GM12878 (cell line): ENCODE data around the gene NOP9. TPM values are rescaled to one million over a fixed set of nuclear protein-coding genes. Genes with fewer than 3 reads are reported as not detected.

Source experiments
- BHLHE40 ChIP-seq, 2 experiments: fragments of 450-650 bp in 1 of 2; IDR thresholded peaks; 2 replicates each; pipeline ENCODE4 v1.6.1; 2011 to 2017; ENCODE audit warnings: low read depth in 2 of 2, borderline replicate concordance in 1 of 2, improper control_type of control experiment in 1 of 2, low read length in 1 of 2, mild to moderate bottlenecking in 1 of 2
- CHD1 ChIP-seq: IDR thresholded peaks from 2 replicates; pipeline ENCODE4 v1.6.1; 2012; ENCODE audit warnings: low read depth, low read length, improper control_type of control experiment
- CHD2 ChIP-seq: IDR thresholded peaks from 2 replicates; pipeline ENCODE4 v1.6.1; 2011; ENCODE audit warnings: low read depth, low read length, improper control_type of control experiment, borderline replicate concordance
- CREB1 ChIP-seq: IDR thresholded peaks from 2 replicates; pipeline ENCODE4 v1.6.1; 2012; ENCODE audit warnings: low read depth, mild to moderate bottlenecking, inconsistent platforms
- HDAC6 ChIP-seq: fragments of 200-600 bp; sonication (generic); IDR thresholded peaks from one replicate; pipeline ENCODE4 v1.8.0; 2017; ENCODE audit warnings: antibody characterized with exemption; ENCODE audit not compliant: unreplicated experiment
- MEF2B ChIP-seq: fragments of 450-650 bp; IDR thresholded peaks from 2 replicates; pipeline ENCODE4 v1.6.1; 2018; ENCODE audit warnings: mild to moderate bottlenecking, moderate library complexity; ENCODE audit not compliant: partially characterized antibody, poor library complexity, severe bottlenecking
- POLR2AphosphoS2 ChIP-seq: IDR thresholded peaks from 2 replicates; pipeline ENCODE4 v1.6.1; 2011; ENCODE audit warnings: low read depth, mild to moderate bottlenecking, low read length, improper control_type of control experiment, moderate library complexity
- SIX5 ChIP-seq: IDR thresholded peaks from 2 replicates; pipeline ENCODE4 v1.6.1; 2011; ENCODE audit warnings: mild to moderate bottlenecking, low read depth, low read length, moderate library complexity; ENCODE audit not compliant: severe bottlenecking
- SMARCA5 ChIP-seq: fragments of 450-650 bp; IDR thresholded peaks from 2 replicates; pipeline ENCODE4 v1.6.1; 2017; ENCODE audit warnings: mild to moderate bottlenecking
- TARDBP ChIP-seq: IDR thresholded peaks from 2 replicates; pipeline ENCODE4 v1.6.1; 2016; ENCODE audit warnings: borderline replicate concordance
- YBX1 ChIP-seq: fragments of 450-650 bp; IDR thresholded peaks from 2 replicates; pipeline ENCODE4 v1.6.1; 2016; ENCODE audit warnings: antibody characterized with exemption
- ZBED1 ChIP-seq: IDR thresholded peaks from 2 replicates; pipeline ENCODE4 v1.6.1; 2016; ENCODE audit warnings: borderline replicate concordance
- polyA plus RNA-seq, 11 experiments: library from polyadenylated mRNA; depleted of rRNA in 4 of 11; unstranded in 6 of 11; stranded (reverse) in 5 of 11; fragments of >200 nt; fragmentation: Nextera tagmentation in 4 of 11; fragmentation: Illumina TruSeq in 1 of 11; extraction: Ambion mirVana in 4 of 11; extraction: Trizol in 1 of 11; gene quantifications; 1 replicate in 1 of 11; 2 replicates in 10 of 11; pipeline versions ENCODE4 v1.2.1 to v1.2.3, GENCODE V29; 2011 to 2016; ENCODE audit warnings: inconsistent platforms in 2 of 11, missing spikeins in 2 of 11, low read depth in 1 of 11
- total RNA-seq, 4 experiments: library from RNA; depleted of rRNA in 3 of 4; stranded (reverse); fragments of >200 nt in 3 of 4; fragmentation: Illumina TruSeq in 1 of 4; extraction: Trizol in 1 of 4; gene quantifications; 2 replicates each; pipeline versions ENCODE4 v1.2.1 to v1.2.3, GENCODE V29; 2013 to 2021
- TF ChIP-seq, protein P1 (sequence below): fragments of 450-650 bp; IDR thresholded peaks from 2 replicates; pipeline ENCODE4 v1.6.1; 2016; ENCODE audit warnings: mild to moderate bottlenecking, moderate library complexity, borderline replicate concordance
- TF ChIP-seq, protein P2 (sequence below): fragments of 450-650 bp; conservative IDR thresholded peaks from 2 replicates; pipeline ENCODE4 v1.6.1; 2017; ENCODE audit warnings: mild to moderate bottlenecking, moderate library complexity
- TF ChIP-seq, protein P3 (sequence below): fragments of 450-650 bp; formaldehyde crosslinking; IDR thresholded peaks from 2 replicates; pipeline ENCODE4 v1.4.0; 2022; ENCODE audit warnings: mild to moderate bottlenecking, moderate library complexity
- TF ChIP-seq, protein P4 (sequence below): fragments of 450-650 bp; IDR thresholded peaks from 2 replicates; pipeline ENCODE4 v1.6.1; 2018; ENCODE audit warnings: mild to moderate bottlenecking, low read depth, moderate library complexity; ENCODE audit not compliant: partially characterized antibody

NOP9 gene
- total and polyA plus RNA-seq, 10 of the 15 experiments (the other 5 are each of a cell fraction or from before 2014, with no cell fraction given) = 2.4 to 43.9 (median 20.3) TPM

DNA sequence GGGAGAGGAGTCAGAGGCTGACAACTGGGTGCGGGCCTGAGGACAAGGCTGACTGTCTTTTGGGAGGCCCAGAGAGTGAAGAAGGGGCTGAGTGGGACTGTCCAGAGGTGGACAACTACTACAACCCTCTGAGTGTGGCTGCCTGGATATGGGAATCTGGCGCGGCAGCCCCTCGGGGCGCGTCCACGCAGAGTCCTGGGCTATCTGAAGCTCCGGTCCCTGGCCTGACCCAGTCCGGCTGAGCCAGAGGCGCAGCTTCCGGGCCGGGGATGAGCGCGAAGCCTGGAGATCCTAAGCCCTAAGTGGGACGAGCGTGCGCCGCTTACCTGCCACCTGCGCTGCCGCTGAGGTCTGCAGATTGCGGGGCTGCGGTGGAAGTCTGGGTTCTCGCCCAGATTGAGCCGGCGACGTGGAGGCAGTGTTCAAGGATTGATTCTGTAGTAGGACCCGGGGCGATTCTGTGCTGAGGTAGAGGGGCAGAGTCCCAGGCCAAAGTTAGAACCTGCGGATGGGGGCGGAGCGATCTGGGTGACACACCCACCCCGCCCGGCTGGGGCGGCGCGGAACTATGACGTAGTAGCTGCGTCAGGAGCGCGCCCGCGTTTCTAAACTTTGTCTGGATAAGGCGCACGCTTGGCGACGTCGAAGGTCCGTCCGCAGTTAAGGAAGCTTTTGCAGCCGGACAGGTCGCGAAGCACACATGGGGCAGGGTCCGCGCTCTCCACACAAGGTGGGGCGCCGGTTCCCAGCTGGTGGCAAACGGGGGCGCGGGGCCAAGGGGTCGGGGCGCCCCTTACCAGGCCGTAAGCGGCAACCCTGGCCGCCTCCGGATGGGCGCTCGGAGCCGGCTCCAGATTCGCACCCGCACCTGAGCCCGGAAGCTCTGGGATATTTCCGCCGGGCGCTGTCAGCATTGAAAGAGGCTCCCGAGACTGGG lies at the start of gene NOP9, which contains the start of gene DHRS1 (continued):
- TF ChIP-seq, protein P1, sequence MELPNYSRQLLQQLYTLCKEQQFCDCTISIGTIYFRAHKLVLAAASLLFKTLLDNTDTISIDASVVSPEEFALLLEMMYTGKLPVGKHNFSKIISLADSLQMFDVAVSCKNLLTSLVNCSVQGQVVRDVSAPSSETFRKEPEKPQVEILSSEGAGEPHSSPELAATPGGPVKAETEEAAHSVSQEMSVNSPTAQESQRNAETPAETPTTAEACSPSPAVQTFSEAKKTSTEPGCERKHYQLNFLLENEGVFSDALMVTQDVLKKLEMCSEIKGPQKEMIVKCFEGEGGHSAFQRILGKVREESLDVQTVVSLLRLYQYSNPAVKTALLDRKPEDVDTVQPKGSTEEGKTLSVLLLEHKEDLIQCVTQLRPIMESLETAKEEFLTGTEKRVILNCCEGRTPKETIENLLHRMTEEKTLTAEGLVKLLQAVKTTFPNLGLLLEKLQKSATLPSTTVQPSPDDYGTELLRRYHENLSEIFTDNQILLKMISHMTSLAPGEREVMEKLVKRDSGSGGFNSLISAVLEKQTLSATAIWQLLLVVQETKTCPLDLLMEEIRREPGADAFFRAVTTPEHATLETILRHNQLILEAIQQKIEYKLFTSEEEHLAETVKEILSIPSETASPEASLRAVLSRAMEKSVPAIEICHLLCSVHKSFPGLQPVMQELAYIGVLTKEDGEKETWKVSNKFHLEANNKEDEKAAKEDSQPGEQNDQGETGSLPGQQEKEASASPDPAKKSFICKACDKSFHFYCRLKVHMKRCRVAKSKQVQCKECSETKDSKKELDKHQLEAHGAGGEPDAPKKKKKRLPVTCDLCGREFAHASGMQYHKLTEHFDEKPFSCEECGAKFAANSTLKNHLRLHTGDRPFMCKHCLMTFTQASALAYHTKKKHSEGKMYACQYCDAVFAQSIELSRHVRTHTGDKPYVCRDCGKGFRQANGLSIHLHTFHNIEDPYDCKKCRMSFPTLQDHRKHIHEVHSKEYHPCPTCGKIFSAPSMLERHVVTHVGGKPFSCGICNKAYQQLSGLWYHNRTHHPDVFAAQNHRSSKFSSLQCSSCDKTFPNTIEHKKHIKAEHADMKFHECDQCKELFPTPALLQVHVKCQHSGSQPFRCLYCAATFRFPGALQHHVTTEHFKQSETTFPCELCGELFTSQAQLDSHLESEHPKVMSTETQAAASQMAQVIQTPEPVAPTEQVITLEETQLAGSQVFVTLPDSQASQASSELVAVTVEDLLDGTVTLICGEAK = peak; percentile 18; the same call in 1 of the 2 replicates
- TF ChIP-seq ZBED1 = no peak
- no peak for TF ChIP-seq HDAC6
- TF ChIP-seq, protein P2, sequence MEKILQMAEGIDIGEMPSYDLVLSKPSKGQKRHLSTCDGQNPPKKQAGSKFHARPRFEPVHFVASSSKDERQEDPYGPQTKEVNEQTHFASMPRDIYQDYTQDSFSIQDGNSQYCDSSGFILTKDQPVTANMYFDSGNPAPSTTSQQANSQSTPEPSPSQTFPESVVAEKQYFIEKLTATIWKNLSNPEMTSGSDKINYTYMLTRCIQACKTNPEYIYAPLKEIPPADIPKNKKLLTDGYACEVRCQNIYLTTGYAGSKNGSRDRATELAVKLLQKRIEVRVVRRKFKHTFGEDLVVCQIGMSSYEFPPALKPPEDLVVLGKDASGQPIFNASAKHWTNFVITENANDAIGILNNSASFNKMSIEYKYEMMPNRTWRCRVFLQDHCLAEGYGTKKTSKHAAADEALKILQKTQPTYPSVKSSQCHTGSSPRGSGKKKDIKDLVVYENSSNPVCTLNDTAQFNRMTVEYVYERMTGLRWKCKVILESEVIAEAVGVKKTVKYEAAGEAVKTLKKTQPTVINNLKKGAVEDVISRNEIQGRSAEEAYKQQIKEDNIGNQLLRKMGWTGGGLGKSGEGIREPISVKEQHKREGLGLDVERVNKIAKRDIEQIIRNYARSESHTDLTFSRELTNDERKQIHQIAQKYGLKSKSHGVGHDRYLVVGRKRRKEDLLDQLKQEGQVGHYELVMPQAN = peak; percentile 89
- peak; percentile 60; the same call in 1 of the 2 replicates for TF ChIP-seq CHD2
- TF ChIP-seq, protein P3, sequence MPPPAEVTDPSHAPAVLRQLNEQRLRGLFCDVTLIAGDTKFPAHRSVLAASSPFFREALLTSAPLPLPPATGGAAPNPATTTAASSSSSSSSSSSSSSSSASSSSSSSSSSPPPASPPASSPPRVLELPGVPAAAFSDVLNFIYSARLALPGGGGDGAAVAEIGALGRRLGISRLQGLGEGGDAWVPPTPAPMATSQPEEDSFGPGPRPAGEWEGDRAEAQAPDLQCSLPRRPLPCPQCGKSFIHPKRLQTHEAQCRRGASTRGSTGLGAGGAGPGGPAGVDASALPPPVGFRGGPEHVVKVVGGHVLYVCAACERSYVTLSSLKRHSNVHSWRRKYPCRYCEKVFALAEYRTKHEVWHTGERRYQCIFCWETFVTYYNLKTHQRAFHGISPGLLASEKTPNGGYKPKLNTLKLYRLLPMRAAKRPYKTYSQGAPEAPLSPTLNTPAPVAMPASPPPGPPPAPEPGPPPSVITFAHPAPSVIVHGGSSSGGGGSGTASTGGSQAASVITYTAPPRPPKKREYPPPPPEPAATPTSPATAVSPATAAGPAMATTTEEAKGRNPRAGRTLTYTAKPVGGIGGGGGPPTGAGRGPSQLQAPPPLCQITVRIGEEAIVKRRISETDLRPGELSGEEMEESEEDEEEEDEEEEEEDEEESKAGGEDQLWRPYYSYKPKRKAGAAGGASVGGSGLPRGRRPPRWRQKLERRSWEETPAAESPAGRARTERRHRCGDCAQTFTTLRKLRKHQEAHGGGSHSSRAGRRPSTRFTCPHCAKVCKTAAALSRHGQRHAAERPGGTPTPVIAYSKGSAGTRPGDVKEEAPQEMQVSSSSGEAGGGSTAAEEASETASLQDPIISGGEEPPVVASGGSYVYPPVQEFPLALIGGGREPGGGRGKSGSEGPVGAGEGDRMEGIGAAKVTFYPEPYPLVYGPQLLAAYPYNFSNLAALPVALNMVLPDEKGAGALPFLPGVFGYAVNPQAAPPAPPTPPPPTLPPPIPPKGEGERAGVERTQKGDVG (CRISPR knock-in tag) = no peak
- TF ChIP-seq TARDBP = 0 out of 2 replicates have a peak, but pooled peaks have one; percentile 56
- no peak for TF ChIP-seq CHD1
- TF ChIP-seq POLR2AphosphoS2 = peak; percentile 46; the same call in 1 of the 2 replicates
- TF ChIP-seq, protein P4, sequence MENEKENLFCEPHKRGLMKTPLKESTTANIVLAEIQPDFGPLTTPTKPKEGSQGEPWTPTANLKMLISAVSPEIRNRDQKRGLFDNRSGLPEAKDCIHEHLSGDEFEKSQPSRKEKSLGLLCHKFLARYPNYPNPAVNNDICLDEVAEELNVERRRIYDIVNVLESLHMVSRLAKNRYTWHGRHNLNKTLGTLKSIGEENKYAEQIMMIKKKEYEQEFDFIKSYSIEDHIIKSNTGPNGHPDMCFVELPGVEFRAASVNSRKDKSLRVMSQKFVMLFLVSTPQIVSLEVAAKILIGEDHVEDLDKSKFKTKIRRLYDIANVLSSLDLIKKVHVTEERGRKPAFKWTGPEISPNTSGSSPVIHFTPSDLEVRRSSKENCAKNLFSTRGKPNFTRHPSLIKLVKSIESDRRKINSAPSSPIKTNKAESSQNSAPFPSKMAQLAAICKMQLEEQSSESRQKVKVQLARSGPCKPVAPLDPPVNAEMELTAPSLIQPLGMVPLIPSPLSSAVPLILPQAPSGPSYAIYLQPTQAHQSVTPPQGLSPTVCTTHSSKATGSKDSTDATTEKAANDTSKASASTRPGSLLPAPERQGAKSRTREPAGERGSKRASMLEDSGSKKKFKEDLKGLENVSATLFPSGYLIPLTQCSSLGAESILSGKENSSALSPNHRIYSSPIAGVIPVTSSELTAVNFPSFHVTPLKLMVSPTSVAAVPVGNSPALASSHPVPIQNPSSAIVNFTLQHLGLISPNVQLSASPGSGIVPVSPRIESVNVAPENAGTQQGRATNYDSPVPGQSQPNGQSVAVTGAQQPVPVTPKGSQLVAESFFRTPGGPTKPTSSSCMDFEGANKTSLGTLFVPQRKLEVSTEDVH = no peak
- TF ChIP-seq SMARCA5 = no peak
- peak; percentile 100 for TF ChIP-seq CREB1
- peak; percentile 34 to 62; a peak in 2 of 4 replicates for TF ChIP-seq BHLHE40 (IDR thresholded peaks at IDR 0.05; ENCODE audit: borderline replicate concordance in 1 of 2, low read depth in 2 of 2, low read length in 1 of 2)
- no peak for TF ChIP-seq MEF2B
- TF ChIP-seq YBX1 = no peak
- peak; percentile 42 for TF ChIP-seq SIX5
